H1 (cell line): ENCODE measurements around the gene AGR2. TPM values are rescaled to one million over a fixed set of nuclear protein-coding genes. Genes with fewer than 3 reads are reported as not detected.

Experiments used
- CTCF ChIA-PET: fragments of 300-600 bp; sonication (Branson Sonifier 250); formaldehyde crosslinking; loops from one replicate; lab custom pipeline; 2021; ENCODE audit not compliant: partially characterized antibody; lab: Charles Lee
- POLR2A ChIA-PET: fragments of 300-600 bp; sonication (Branson Sonifier 250); formaldehyde crosslinking; loops from one replicate; lab custom pipeline; 2021; ENCODE audit warnings: inconsistent platforms; ENCODE audit not compliant: partially characterized antibody; lab: Charles Lee
- DNase-seq, 2 experiments: peaks; one replicate each; pipeline versions ENCODE4 v3.0.0 to v3.0.0-alpha.2; 2010 to 2022; ENCODE audit warnings: low spot score in 2 of 2, low read depth in 1 of 2, mixed read lengths in 1 of 2
- FAIRE-seq: peaks from 2 replicates; lab custom pipeline; 2011; peaks lifted over from hg19 to GRCh38; lab: Jason Lieb, UNC
- H2AFZ ChIP-seq: 2 replicates; pipeline ENCODE4 v1.8.1; 2012; ENCODE audit warnings: low read length, inconsistent platforms
- H2AK5ac ChIP-seq: 2 replicates; pipeline ENCODE4 v1.6.1; 2013; ENCODE audit warnings: low read depth, low read length
- H2BK120ac ChIP-seq: replicated peaks from 2 replicates; pipeline ENCODE3; 2013; ENCODE audit warnings: low read depth, low read length, inconsistent platforms
- H2BK12ac ChIP-seq: 2 replicates; pipeline ENCODE4 v1.6.1; 2013; ENCODE audit warnings: low read depth, low read length
- H2BK15ac ChIP-seq: 2 replicates; pipeline ENCODE4 v1.6.1; 2013; ENCODE audit warnings: low read length
- H2BK20ac ChIP-seq: 2 replicates; pipeline ENCODE4 v1.6.1; 2013; ENCODE audit warnings: low read length
- H2BK5ac ChIP-seq: 2 replicates; pipeline ENCODE4 v1.6.1; 2013; ENCODE audit warnings: low read depth, low read length
- H3K14ac ChIP-seq: 2 replicates; pipeline ENCODE4 v1.6.1; 2013; ENCODE audit warnings: inconsistent platforms; ENCODE audit not compliant: insufficient read length
- H3K18ac ChIP-seq: 2 replicates; pipeline ENCODE4 v1.6.1; 2013; ENCODE audit warnings: low read length; ENCODE audit errors: extremely low read depth
- H3K23ac ChIP-seq: 2 replicates; pipeline ENCODE4 v1.6.1; 2013; ENCODE audit warnings: inconsistent platforms; ENCODE audit not compliant: insufficient read length
- H3K23me2 ChIP-seq: 2 replicates; pipeline ENCODE4 v1.6.1; 2013; ENCODE audit warnings: low read depth, low read length
- H3K27ac ChIP-seq: 2 replicates; pipeline ENCODE4 v1.6.1; 2011; ENCODE audit warnings: low read depth, low read length, inconsistent platforms
- H3K27me3 ChIP-seq, 4 experiments: replicated peaks in 1 of 4; 1 replicate in 1 of 4; 2 replicates in 3 of 4; pipeline versions ENCODE4 v1.6.1 to v1.8.1; 2011 to 2013; ENCODE audit warnings: low read length in 3 of 4, mild to moderate bottlenecking in 3 of 4, inconsistent platforms in 2 of 4, mixed read lengths in 2 of 4, moderate library complexity in 1 of 4; ENCODE audit not compliant: control insufficient read depth in 3 of 4, insufficient read depth in 3 of 4; ENCODE audit errors: extremely low read depth in 1 of 4
- H3K36me3 ChIP-seq, 4 experiments: 2 replicates each; pipeline versions ENCODE4 v1.6.1 to v1.8.1; 2011 to 2013; ENCODE audit warnings: mild to moderate bottlenecking in 4 of 4, low read length in 3 of 4, moderate library complexity in 2 of 4, control low read depth in 1 of 4, inconsistent platforms in 1 of 4; ENCODE audit not compliant: insufficient read depth in 4 of 4, control insufficient read depth in 2 of 4
- H3K4ac ChIP-seq: replicated peaks from 2 replicates; pipeline ENCODE3; 2013; ENCODE audit warnings: low read length, low read depth, mixed read lengths, inconsistent platforms; ENCODE audit not compliant: insufficient read length
- H3K4me1 ChIP-seq, 4 experiments: replicated peaks in 1 of 4; 1 replicate in 1 of 4; 2 replicates in 3 of 4; pipeline versions ENCODE4 v1.6.1 to v1.8.1; 2011 to 2013; ENCODE audit warnings: low read length in 3 of 4, inconsistent platforms in 2 of 4, mixed read lengths in 1 of 4; ENCODE audit not compliant: insufficient read depth in 4 of 4, control insufficient read depth in 3 of 4
- H3K4me2 ChIP-seq, 2 experiments: 2 replicates each; pipeline versions ENCODE4 v1.6.1 to v1.8.1; 2011 to 2013; ENCODE audit warnings: low read depth in 2 of 2, low read length in 2 of 2, control low read depth in 1 of 2, inconsistent platforms in 1 of 2, mild to moderate bottlenecking in 1 of 2; ENCODE audit not compliant: insufficient read depth in 1 of 2
- H3K4me3 ChIP-seq, 4 experiments: fragments of 200-600, 300-600 bp in 1 of 4; sonication (generic), shearing (Covaris generic), sonication (Bioruptor Twin) in 1 of 4; 2 replicates each; pipeline versions ENCODE4 v1.5.1 to v1.8.1; 2011 to 2016; ENCODE audit warnings: low read length in 4 of 4, low read depth in 3 of 4, control low read depth in 2 of 4, inconsistent platforms in 2 of 4, mild to moderate bottlenecking in 2 of 4, mixed read lengths in 1 of 4, moderate library complexity in 1 of 4; ENCODE audit not compliant: insufficient read depth in 2 of 4; ENCODE audit errors: extremely low read depth in 1 of 4
- H3K56ac ChIP-seq: replicated peaks from 2 replicates; pipeline ENCODE3; 2013; ENCODE audit warnings: low read depth, mild to moderate bottlenecking, mixed read lengths, low read length, inconsistent platforms; ENCODE audit not compliant: insufficient read length
- H3K79me1 ChIP-seq: 2 replicates; pipeline ENCODE4 v1.6.1; 2013; ENCODE audit warnings: low read depth, low read length, control low read depth
- H3K79me2 ChIP-seq, 2 experiments: 2 replicates each; pipeline versions ENCODE4 v1.6.1 to v1.8.1; 2012 to 2013; ENCODE audit warnings: low read length in 2 of 2, mild to moderate bottlenecking in 2 of 2, inconsistent platforms in 1 of 2; ENCODE audit not compliant: insufficient read depth in 2 of 2, control insufficient read depth in 1 of 2
- H3K9ac ChIP-seq, 4 experiments: replicated peaks in 1 of 4; 1 replicate in 1 of 4; 2 replicates in 3 of 4; pipeline versions ENCODE4 v1.6.1 to v1.8.1; 2011 to 2013; ENCODE audit warnings: low read depth in 3 of 4, low read length in 3 of 4, control low read depth in 2 of 4, mild to moderate bottlenecking in 2 of 4, moderate library complexity in 2 of 4, inconsistent platforms in 1 of 4; ENCODE audit errors: extremely low read depth in 1 of 4
- H3K9me3 ChIP-seq, 2 experiments: 2 replicates each; pipeline versions ENCODE4 v1.6.1 to v1.8.1; 2012 to 2013; ENCODE audit warnings: mild to moderate bottlenecking in 2 of 2, moderate library complexity in 2 of 2, control low read depth in 1 of 2, inconsistent platforms in 1 of 2, low read depth in 1 of 2, low read length in 1 of 2, mixed read lengths in 1 of 2; ENCODE audit not compliant: insufficient read depth in 2 of 2
- H4K20me1 ChIP-seq, 2 experiments: replicated peaks in 1 of 2; 2 replicates each; pipeline versions ENCODE3 to v1.8.1; 2011 to 2013; ENCODE audit warnings: inconsistent platforms in 2 of 2, low read length in 2 of 2, mild to moderate bottlenecking in 1 of 2; ENCODE audit not compliant: insufficient read depth in 2 of 2, control insufficient read depth in 1 of 2
- H4K5ac ChIP-seq: 2 replicates; pipeline ENCODE4 v1.6.1; 2013; ENCODE audit warnings: low read length, low read depth, mixed read lengths, inconsistent platforms; ENCODE audit not compliant: insufficient read length
- H4K8ac ChIP-seq: 2 replicates; pipeline ENCODE4 v1.8.0; 2013; ENCODE audit warnings: mild to moderate bottlenecking, moderate library complexity, low read length, inconsistent platforms; ENCODE audit not compliant: insufficient read depth; ENCODE audit errors: extremely low read depth
- H4K91ac ChIP-seq: replicated peaks from 2 replicates; pipeline ENCODE3; 2013; ENCODE audit warnings: low read length, mixed read lengths, inconsistent platforms; ENCODE audit not compliant: insufficient read length
- GABPA ChIP-seq: IDR thresholded peaks from 2 replicates; pipeline ENCODE4 v1.6.1; 2011; ENCODE audit warnings: mild to moderate bottlenecking, low read length, moderate library complexity, borderline replicate concordance; ENCODE audit not compliant: insufficient read depth
- KDM4A ChIP-seq: IDR thresholded peaks from one replicate; pipeline ENCODE4 v1.7.1; 2012; ENCODE audit warnings: low read depth, mild to moderate bottlenecking, moderate library complexity, low read length, inconsistent platforms; ENCODE audit not compliant: severe bottlenecking
- NRF1 ChIP-seq: IDR thresholded peaks from 2 replicates; pipeline ENCODE4 v1.6.1; 2011; ENCODE audit warnings: mild to moderate bottlenecking, low read depth, low read length, improper control_type of control experiment
- PHF8 ChIP-seq: fragments of 200-600 bp; sonication (generic); conservative IDR thresholded peaks from 2 replicates; pipeline ENCODE4 v1.7.1; 2012; ENCODE audit warnings: low read depth, mild to moderate bottlenecking, inconsistent platforms, low read length, moderate library complexity
- RAD21 ChIP-seq, 2 experiments: IDR thresholded peaks in 1 of 2; conservative IDR thresholded peaks in 1 of 2; 2 replicates each; pipeline ENCODE4 v1.6.1; 2011; ENCODE audit warnings: low read depth in 2 of 2, low read length in 2 of 2, improper control_type of control experiment in 1 of 2, inconsistent platforms in 1 of 2, mild to moderate bottlenecking in 1 of 2, moderate library complexity in 1 of 2
- SIN3A ChIP-seq, 2 experiments: IDR thresholded peaks in 1 of 2; conservative IDR thresholded peaks in 1 of 2; 2 replicates each; pipeline ENCODE4 v1.6.1; 2011 to 2012; ENCODE audit warnings: low read length in 2 of 2, improper control_type of control experiment in 1 of 2, low read depth in 1 of 2, mild to moderate bottlenecking in 1 of 2
- SIRT6 ChIP-seq: IDR thresholded peaks from one replicate; pipeline ENCODE4 v1.7.1; 2012; ENCODE audit warnings: low read length, inconsistent platforms
- SP1 ChIP-seq: IDR thresholded peaks from 2 replicates; pipeline ENCODE4 v1.6.1; 2011; ENCODE audit warnings: low read depth, low read length
- SP2 ChIP-seq: IDR thresholded peaks from 2 replicates; pipeline ENCODE4 v1.6.1; 2012; ENCODE audit warnings: mild to moderate bottlenecking, low read length, inconsistent platforms
- WGBS, 2 experiments: shearing (Covaris generic) in 1 of 2; methylation state at CpG; one replicate each; pipeline versions ENCODE4 v1.1.6 to v1.1.7; 2013 to 2015; ENCODE audit warnings: low lambda C conversion rate in 2 of 2, mixed read lengths in 2 of 2, inconsistent platforms in 1 of 2, low coverage in 1 of 2, missing lambda C conversion rate in 1 of 2; ENCODE audit not compliant: insufficient replicate concordance in 2 of 2, insufficient coverage in 1 of 2, insufficient read length in 1 of 2; ENCODE audit errors: extremely low coverage in 1 of 2, missing lambda C conversion rate in 1 of 2; 5-methylcytosine and 5-hydroxymethylcytosine counted together
- polyA plus RNA-seq, 7 experiments: library from polyadenylated mRNA; depleted of rRNA in 3 of 7; stranded (reverse) in 5 of 7; unstranded in 2 of 7; fragments of >200 nt in 5 of 7; fragments of 200-250 nt in 2 of 7; gene quantifications; 1 replicate in 5 of 7; 2 replicates in 1 of 7; 4 replicates in 1 of 7; pipeline versions ENCODE4 v1.2.1 to v1.2.3, GENCODE V29; 2011 to 2013; ENCODE audit warnings: missing spikeins in 2 of 7, mixed read lengths in 2 of 7
- total RNA-seq: library from RNA; stranded (reverse); fragmentation: NEBNext Ultra II Directional; extraction: Animal tissue kit (Norgen Biotek cat#: 25700); gene quantifications from 2 replicates; pipeline ENCODE4 v1.2.1, GENCODE V29; 2021
- TF ChIP-seq, protein P1 (sequence below): IDR thresholded peaks from 2 replicates; pipeline ENCODE4 v1.6.1; 2012; ENCODE audit warnings: inconsistent platforms
- TF ChIP-seq, protein P2 (sequence below), 3 experiments: IDR thresholded peaks; 1 replicate in 2 of 3; 2 replicates in 1 of 3; pipeline versions ENCODE4 v1.5.1 to v1.6.1; 2011; ENCODE audit warnings: low read length in 3 of 3, mild to moderate bottlenecking in 3 of 3, inconsistent platforms in 2 of 3, low read depth in 1 of 3, moderate library complexity in 1 of 3; ENCODE audit not compliant: insufficient read depth in 1 of 3; ENCODE audit errors: control extremely low read depth in 1 of 3

Gene AGR2
- total and polyA plus RNA-seq, 2 of the 8 experiments (the other 6 are each of a cell fraction or from before 2014, with no cell fraction given) = not detected

DNA sequence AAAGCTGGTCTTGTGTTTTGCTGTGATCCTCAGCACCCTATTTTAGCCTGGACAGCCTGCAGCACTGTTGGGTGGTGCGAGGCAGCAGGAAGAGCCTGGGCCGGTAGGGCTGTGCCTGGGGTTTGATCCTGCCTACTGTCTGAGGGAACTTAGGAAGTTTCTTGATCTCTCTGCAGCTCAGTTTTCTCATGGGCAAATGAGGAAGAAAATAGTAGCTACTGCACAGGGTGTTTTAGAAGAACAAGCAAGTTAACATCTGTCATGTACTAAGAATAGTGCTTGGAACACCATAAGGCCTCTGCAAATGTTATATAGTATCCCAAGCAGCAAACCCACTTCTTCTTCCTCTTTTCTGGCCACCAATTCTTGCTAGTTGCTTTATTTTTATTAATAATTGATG is 12.0 kb upstream of the AGR2 start:
- Histone ChIP-seq H3K9me3 (no peaks in the 10 kb centered on the region), H2AFZ (no peak overlapping the region), H2BK20ac (no peak overlapping the region), H2BK15ac (no peak overlapping the region), H2BK12ac (no peak overlapping the region), H4K5ac (no peak overlapping the region), H3K23ac (no peak overlapping the region), H3K79me1 (no peaks in the 10 kb centered on the region), H3K9ac (no peak overlapping the region), H4K91ac (no peak overlapping the region), H3K4ac (no peak overlapping the region), H2AK5ac (no peak overlapping the region), H2BK120ac (no peak overlapping the region), H3K4me1 (no peaks in the 10 kb centered on the region), H3K27ac (no peak overlapping the region), H3K18ac (no peak overlapping the region), H3K56ac (no peak overlapping the region), H3K79me2 (no peaks in the 10 kb centered on the region), H3K14ac (no peak overlapping the region), H2BK5ac (no peak overlapping the region), H3K23me2 (no peaks in the 10 kb centered on the region), H3K4me2 (no peak overlapping the region), H3K4me3 (no peak overlapping the region), H3K27me3 (no peaks in the 10 kb centered on the region), H4K8ac (no peak overlapping the region), H4K20me1 (no peaks in the 10 kb centered on the region), H3K36me3 (no peaks in the 10 kb centered on the region)
- ChIA-PET CTCF (interaction anchor here (1.9 kb wide), 1 partner anchor 16 kb away, joined by 9 read pairs; no protein-coding TSS in a partner anchor), POLR2A (no interaction called here)
- FAIRE-seq (no peak), DNase-seq (no peak)
- WGBS, 2 experiments = 78% methylated on average over 2 of the region's 2 CpGs; no CpG with 5 or more reads in 1 of the 2 experiments
- TF ChIP-seq GABPA (no peak), KDM4A (no peak), NRF1 (no peak), SIRT6 (no peak), SIN3A (conservative IDR thresholded peaks at IDR 0.05 in 1 of 2, IDR thresholded peaks at IDR 0.05 in 1 of 2; ENCODE audit: low read depth in 1 of 2, low read length in 2 of 2) (no peak), SP2 (no peak), RAD21 (IDR thresholded peaks at IDR 0.05 in 1 of 2, conservative IDR thresholded peaks at IDR 0.05 in 1 of 2; ENCODE audit: low read depth in 2 of 2, low read length in 2 of 2) (no peak), PHF8 (no peak), SP1 (no peak)
- TF ChIP-seq, protein P1, sequence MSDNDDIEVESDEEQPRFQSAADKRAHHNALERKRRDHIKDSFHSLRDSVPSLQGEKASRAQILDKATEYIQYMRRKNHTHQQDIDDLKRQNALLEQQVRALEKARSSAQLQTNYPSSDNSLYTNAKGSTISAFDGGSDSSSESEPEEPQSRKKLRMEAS = no peak
- TF ChIP-seq, protein P2, sequence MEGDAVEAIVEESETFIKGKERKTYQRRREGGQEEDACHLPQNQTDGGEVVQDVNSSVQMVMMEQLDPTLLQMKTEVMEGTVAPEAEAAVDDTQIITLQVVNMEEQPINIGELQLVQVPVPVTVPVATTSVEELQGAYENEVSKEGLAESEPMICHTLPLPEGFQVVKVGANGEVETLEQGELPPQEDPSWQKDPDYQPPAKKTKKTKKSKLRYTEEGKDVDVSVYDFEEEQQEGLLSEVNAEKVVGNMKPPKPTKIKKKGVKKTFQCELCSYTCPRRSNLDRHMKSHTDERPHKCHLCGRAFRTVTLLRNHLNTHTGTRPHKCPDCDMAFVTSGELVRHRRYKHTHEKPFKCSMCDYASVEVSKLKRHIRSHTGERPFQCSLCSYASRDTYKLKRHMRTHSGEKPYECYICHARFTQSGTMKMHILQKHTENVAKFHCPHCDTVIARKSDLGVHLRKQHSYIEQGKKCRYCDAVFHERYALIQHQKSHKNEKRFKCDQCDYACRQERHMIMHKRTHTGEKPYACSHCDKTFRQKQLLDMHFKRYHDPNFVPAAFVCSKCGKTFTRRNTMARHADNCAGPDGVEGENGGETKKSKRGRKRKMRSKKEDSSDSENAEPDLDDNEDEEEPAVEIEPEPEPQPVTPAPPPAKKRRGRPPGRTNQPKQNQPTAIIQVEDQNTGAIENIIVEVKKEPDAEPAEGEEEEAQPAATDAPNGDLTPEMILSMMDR (IDR thresholded peaks at IDR 0.05; ENCODE audit: control extremely low read depth in 1 of 3, insufficient read depth in 1 of 3, low read depth in 1 of 3, low read length in 3 of 3) = no peak
